CD4-positive, alpha-beta T cell treated with Interleukin-15 for 1 hour (primary cell): Measurements from ENCODE around the gene HLX.

Experiments
- DNase-seq: peaks from one replicate; pipeline ENCODE4 v3.0.0-alpha.2; 2020

The HLX gene

GRCh38 chr1:220879076-220879508 lies at the start of gene HLX:
Gene HLX (plus strand): TSS chr1:220879443. CDS start chr1:220879858, 415 bp downstream.
- peak; percentile 76 for DNase-seq

- no peak for DNase-seq
Observed at GRCh38 chr1:220833436-220833835, 45.8 kb upstream of the HLX start.

- no peak for DNase-seq
Observed at GRCh38 chr1:220834155-220834870, 44.9 kb upstream of the HLX start.

GRCh38 chr1:220838578-220838977 lies 40.7 kb upstream of the HLX start:
- no peak for DNase-seq

GRCh38 chr1:220839474-220839873 lies 39.8 kb upstream of the HLX start:
- no peak for DNase-seq

- DNase-seq, result no peak
Observed at GRCh38 chr1:220841293-220841692, 38.0 kb upstream of the HLX start.

GRCh38 chr1:220843481-220844011 lies 35.7 kb upstream of the HLX start:
- DNase-seq, result no peak

- no peak for DNase-seq
Observed at GRCh38 chr1:220852408-220852807, 26.8 kb upstream of the HLX start.

GRCh38 chr1:220872296-220872695 lies 6.9 kb upstream of the HLX start:
- DNase-seq, result no peak

- DNase-seq, result no peak
Observed at GRCh38 chr1:220873087-220873486, 6.2 kb upstream of the HLX start.

- peak; percentile 46 for DNase-seq
Observed at GRCh38 chr1:220873868-220874655, 5.2 kb upstream of the HLX start.

- no peak for DNase-seq
Observed at GRCh38 chr1:220875260-220875659, 4.0 kb upstream of the HLX start.

GRCh38 chr1:220876511-220877376 lies 2.5 kb upstream of the HLX start:
- DNase-seq, result peak; percentile 45

GRCh38 chr1:220877377-220878095 lies 1.7 kb upstream of the HLX start:
- no peak for DNase-seq

- peak; percentile 21 for DNase-seq
Observed at GRCh38 chr1:220878191-220879075, 810 bp upstream of the HLX start.

- peak; percentile 16 for DNase-seq
Observed at GRCh38 chr1:220879509-220880361, 492 bp downstream of the HLX start.

- no peak for DNase-seq
Observed at GRCh38 chr1:220880362-220880670, 1.1 kb downstream of the HLX start.

- DNase-seq, result peak; percentile 55
Observed at GRCh38 chr1:220880726-220881506, 1.7 kb downstream of the HLX start.

GRCh38 chr1:220882061-220882891 lies 3.0 kb downstream of the HLX start:
- DNase-seq, result no peak
